Upper lobe of right lung (tissue), 1 donor: ENCODE measurements around the gene ATP5F1B. TPM values are rescaled to one million over a fixed set of nuclear protein-coding genes. Genes with fewer than 3 reads are reported as not detected.

ENCODE experiments used
- ATAC-seq: fragments of 200-7000 bp; cut with Tn5 transposase; one replicate; pipeline ENCODE4 v1.9.1; 2020; ENCODE audit warnings: mild to moderate bottlenecking, moderate library complexity
- DNase-seq: peaks from one replicate; pipeline ENCODE4 v3.0.0-alpha.2; 2020
- H3K27ac ChIP-seq: fragments of 200-600 bp; one replicate; pipeline ENCODE4 v1.8.0; 2022
- H3K27me3 ChIP-seq: fragments of 200-600 bp; one replicate; pipeline ENCODE4 v1.8.0; 2022; ENCODE audit warnings: mild to moderate bottlenecking
- H3K36me3 ChIP-seq: fragments of 200-600 bp; one replicate; pipeline ENCODE4 v1.8.0; 2022
- H3K4me1 ChIP-seq: fragments of 200-600 bp; one replicate; pipeline ENCODE4 v1.8.0; 2022
- H3K4me3 ChIP-seq: fragments of 200-600 bp; one replicate; pipeline ENCODE4 v1.8.0; 2022; ENCODE audit warnings: mild to moderate bottlenecking
- H3K9me3 ChIP-seq: fragments of 200-600 bp; one replicate; pipeline ENCODE4 v1.8.0; 2022
- CTCF ChIP-seq: fragments of 200-600 bp; IDR thresholded peaks from one replicate; pipeline ENCODE4 v1.8.0; 2022; ENCODE audit warnings: antibody characterized with exemption
- intact Hi-C: fragments of 100-400 bp; cut with DNase I; formaldehyde crosslinking; loops from one replicate; pipeline ENCODE4 v1.11.0; 2022
- total RNA-seq: library from RNA; stranded (reverse); fragmentation: NEBNext Ultra II Directional; extraction: Animal tissue kit (Norgen Biotek cat#: 25700); gene quantifications from one replicate; pipeline ENCODE4 v1.2.1, GENCODE V29; 2021
- donor health status: DM: no; HTN: yes; CAD: no; lungs with severe emphysema.

ATP5F1B gene
- total RNA-seq, 1 donor from 2014 or later = 338 TPM

- H3K27me3 ChIP-seq = no peaks in the 10 kb centered on the region
- H3K27ac ChIP-seq = no peak overlapping the region
- no peak overlapping the region for H3K4me3 ChIP-seq
- no peaks in the 10 kb centered on the region for H3K9me3 ChIP-seq
- DNase-seq = no peak
- intact Hi-C loops = no loop called here
- no peak for ATAC-seq
- TF ChIP-seq CTCF = no peak
- peaks cover 24% of the 10 kb centered on the region for H3K4me1 ChIP-seq
- H3K36me3 ChIP-seq = peaks cover 69% of the 10 kb centered on the region
These were observed 23.2 kb downstream of the ATP5F1B start for GRCh38 chr12:56622535-56622934.

- ATAC-seq = no peak
These were observed 28.9 kb downstream of the ATP5F1B start for GRCh38 chr12:56616925-56617324.

GRCh38 chr12:56616244-56616643 lies 29.5 kb downstream of the ATP5F1B start:
- Histone ChIP-seq H3K27ac (no peak overlapping the region), H3K4me1 (peaks cover 9% of the 10 kb centered on the region), H3K9me3 (no peaks in the 10 kb centered on the region), H3K27me3 (no peaks in the 10 kb centered on the region), H3K36me3 (peaks cover 99% of the 10 kb centered on the region), H3K4me3 (no peak overlapping the region)
- ATAC-seq = no peak
- no peak for DNase-seq
- no peak for TF ChIP-seq CTCF
- intact Hi-C loops = no loop called here

More at GRCh38 chr12:56616925-56617324, 28.9 kb downstream of the ATP5F1B start:
- Histone ChIP-seq H3K36me3 (peaks cover 98% of the 10 kb centered on the region), H3K4me3 (no peak overlapping the region), H3K9me3 (no peaks in the 10 kb centered on the region), H3K27me3 (no peaks in the 10 kb centered on the region), H3K4me1 (peaks cover 9% of the 10 kb centered on the region), H3K27ac (no peak overlapping the region)
- no peak for DNase-seq
- TF ChIP-seq CTCF = no peak
- intact Hi-C loops = no loop called here

- Histone ChIP-seq H3K27ac (no peak overlapping the region), H3K4me3 (no peak overlapping the region), H3K4me1 (peaks cover 7% of the 10 kb centered on the region), H3K9me3 (no peaks in the 10 kb centered on the region), H3K27me3 (no peaks in the 10 kb centered on the region), H3K36me3 (peaks cover 99% of the 10 kb centered on the region)
- DNase-seq (no peak), ATAC-seq (no peak)
- no peak for TF ChIP-seq CTCF
- intact Hi-C loops = no loop called here
These were observed 31.2 kb downstream of the ATP5F1B start for GRCh38 chr12:56614627-56615026.

- Histone ChIP-seq H3K27ac (no peak overlapping the region), H3K9me3 (no peaks in the 10 kb centered on the region), H3K27me3 (no peaks in the 10 kb centered on the region), H3K4me1 (peaks cover 19% of the 10 kb centered on the region), H3K36me3 (peaks cover 100% of the 10 kb centered on the region), H3K4me3 (no peak overlapping the region)
- intact Hi-C loops = no loop called here
- ATAC-seq (no peak), DNase-seq (no peak)
- TF ChIP-seq CTCF = no peak
These were observed 41.4 kb downstream of the ATP5F1B start for GRCh38 chr12:56604355-56604754.

- peaks cover 19% of the 10 kb centered on the region for H3K4me1 ChIP-seq
- no peak for ATAC-seq
- no peak overlapping the region for H3K4me3 ChIP-seq
- no peak for DNase-seq
- H3K27ac ChIP-seq = no peak overlapping the region
- no peak for TF ChIP-seq CTCF
- peaks cover 98% of the 10 kb centered on the region for H3K36me3 ChIP-seq
- H3K27me3 ChIP-seq = no peaks in the 10 kb centered on the region
- no peaks in the 10 kb centered on the region for H3K9me3 ChIP-seq
- intact Hi-C loops = no loop called here
These were observed 43.5 kb downstream of the ATP5F1B start for GRCh38 chr12:56602239-56602638.
